Trophoblast cell (in vitro differentiated cells and primary cell): ENCODE data around the gene RNU1-3.
"Not testable (repeated sequence)": the region's sequence is repeated elsewhere in the genome, so short reads cannot be mapped to it uniquely, and the experiment has no call there.

Source experiments
- DNase-seq, 2 donors: peaks; one replicate each; pipeline ENCODE4 v3.0.0-alpha.2; 2016
- H2AFZ ChIP-seq: 2 replicates; pipeline ENCODE4 v1.6.1; 2013; ENCODE audit warnings: low read length, moderate library complexity, mild to moderate bottlenecking; ENCODE audit not compliant: insufficient read depth, poor library complexity
- H2AK5ac ChIP-seq: 2 replicates; pipeline ENCODE4 v1.6.1; 2013; ENCODE audit warnings: mild to moderate bottlenecking, low read length
- H2BK120ac ChIP-seq: 2 replicates; pipeline ENCODE4 v1.6.1; 2013; ENCODE audit warnings: low read length, mild to moderate bottlenecking, moderate library complexity; ENCODE audit not compliant: insufficient read depth, poor library complexity
- H2BK12ac ChIP-seq: 2 replicates; pipeline ENCODE4 v1.6.1; 2013; ENCODE audit warnings: mild to moderate bottlenecking, low read length, moderate library complexity
- H2BK5ac ChIP-seq: 2 replicates; pipeline ENCODE4 v1.6.1; 2013; ENCODE audit warnings: low read length, low read depth, moderate library complexity, mild to moderate bottlenecking; ENCODE audit not compliant: poor library complexity
- H3K14ac ChIP-seq: 2 replicates; pipeline ENCODE4 v1.6.1; 2013; ENCODE audit warnings: mild to moderate bottlenecking, low read length
- H3K18ac ChIP-seq: 2 replicates; pipeline ENCODE4 v1.6.1; 2013; ENCODE audit warnings: mild to moderate bottlenecking, low read length
- H3K23ac ChIP-seq: 2 replicates; pipeline ENCODE4 v1.6.1; 2013; ENCODE audit warnings: low read length
- H3K27ac ChIP-seq: 2 replicates; pipeline ENCODE4 v1.5.1; 2013; ENCODE audit warnings: low read depth, mild to moderate bottlenecking, inconsistent platforms, low read length, moderate library complexity
- H3K27me3 ChIP-seq: 2 replicates; pipeline ENCODE4 v1.6.1; 2013; ENCODE audit warnings: inconsistent platforms, mild to moderate bottlenecking, low read length, moderate library complexity; ENCODE audit not compliant: insufficient read depth
- H3K36me3 ChIP-seq, 2 experiments: 1 replicate in 1 of 2; 2 replicates in 1 of 2; pipeline ENCODE4 v1.6.1; 2013; ENCODE audit warnings: low read length in 2 of 2, mild to moderate bottlenecking in 2 of 2, moderate library complexity in 1 of 2; ENCODE audit not compliant: insufficient read depth in 2 of 2, control insufficient read depth in 1 of 2
- H3K4ac ChIP-seq: 2 replicates; pipeline ENCODE4 v1.6.1; 2013; ENCODE audit warnings: low read depth, mild to moderate bottlenecking, low read length, moderate library complexity
- H3K4me1 ChIP-seq, 2 experiments: 1 replicate in 1 of 2; 2 replicates in 1 of 2; pipeline ENCODE4 v1.6.1; 2013; ENCODE audit warnings: low read length in 2 of 2, mild to moderate bottlenecking in 2 of 2, moderate library complexity in 1 of 2; ENCODE audit not compliant: insufficient read depth in 2 of 2, control insufficient read depth in 1 of 2
- H3K4me2 ChIP-seq: 2 replicates; pipeline ENCODE4 v1.6.1; 2013; ENCODE audit warnings: inconsistent platforms, mild to moderate bottlenecking, low read length, moderate library complexity
- H3K4me3 ChIP-seq: 2 replicates; pipeline ENCODE4 v1.5.1; 2013; ENCODE audit warnings: mild to moderate bottlenecking, low read depth, low read length, inconsistent platforms
- H3K79me1 ChIP-seq: one replicate; pipeline ENCODE4 v1.6.1; 2013; ENCODE audit warnings: low read length
- H3K79me2 ChIP-seq: 2 replicates; pipeline ENCODE4 v1.6.1; 2013; ENCODE audit warnings: low read length, mild to moderate bottlenecking; ENCODE audit not compliant: control insufficient read depth, insufficient read depth, poor library complexity
- H3K9ac ChIP-seq: 2 replicates; pipeline ENCODE4 v1.6.1; 2013; ENCODE audit warnings: mild to moderate bottlenecking, low read length
- H3K9me3 ChIP-seq: 2 replicates; pipeline ENCODE4 v1.6.1; 2013; ENCODE audit warnings: low read depth, mild to moderate bottlenecking, control low read depth, inconsistent platforms, low read length; ENCODE audit not compliant: insufficient read depth
- H4K12ac ChIP-seq: 2 replicates; pipeline ENCODE4 v1.6.1; 2013; ENCODE audit warnings: low read depth, mild to moderate bottlenecking, low read length, moderate library complexity
- H4K8ac ChIP-seq: 2 replicates; pipeline ENCODE4 v1.6.1; 2013; ENCODE audit warnings: low read depth, mild to moderate bottlenecking, low read length, moderate library complexity
- H4K91ac ChIP-seq: one replicate; pipeline ENCODE4 v1.6.1; 2013; ENCODE audit warnings: low read depth, mild to moderate bottlenecking, low read length, moderate library complexity
- WGBS: extraction: QIAGEN DNeasy Blood & Tissue Kit; methylation state at CpG from one replicate; pipeline ENCODE4 v1.1.7; 2013; ENCODE audit warnings: missing lambda C conversion rate; ENCODE audit not compliant: insufficient read length, insufficient coverage; ENCODE audit errors: extremely low coverage; 5-methylcytosine and 5-hydroxymethylcytosine counted together

The RNU1-3 gene

DNA sequence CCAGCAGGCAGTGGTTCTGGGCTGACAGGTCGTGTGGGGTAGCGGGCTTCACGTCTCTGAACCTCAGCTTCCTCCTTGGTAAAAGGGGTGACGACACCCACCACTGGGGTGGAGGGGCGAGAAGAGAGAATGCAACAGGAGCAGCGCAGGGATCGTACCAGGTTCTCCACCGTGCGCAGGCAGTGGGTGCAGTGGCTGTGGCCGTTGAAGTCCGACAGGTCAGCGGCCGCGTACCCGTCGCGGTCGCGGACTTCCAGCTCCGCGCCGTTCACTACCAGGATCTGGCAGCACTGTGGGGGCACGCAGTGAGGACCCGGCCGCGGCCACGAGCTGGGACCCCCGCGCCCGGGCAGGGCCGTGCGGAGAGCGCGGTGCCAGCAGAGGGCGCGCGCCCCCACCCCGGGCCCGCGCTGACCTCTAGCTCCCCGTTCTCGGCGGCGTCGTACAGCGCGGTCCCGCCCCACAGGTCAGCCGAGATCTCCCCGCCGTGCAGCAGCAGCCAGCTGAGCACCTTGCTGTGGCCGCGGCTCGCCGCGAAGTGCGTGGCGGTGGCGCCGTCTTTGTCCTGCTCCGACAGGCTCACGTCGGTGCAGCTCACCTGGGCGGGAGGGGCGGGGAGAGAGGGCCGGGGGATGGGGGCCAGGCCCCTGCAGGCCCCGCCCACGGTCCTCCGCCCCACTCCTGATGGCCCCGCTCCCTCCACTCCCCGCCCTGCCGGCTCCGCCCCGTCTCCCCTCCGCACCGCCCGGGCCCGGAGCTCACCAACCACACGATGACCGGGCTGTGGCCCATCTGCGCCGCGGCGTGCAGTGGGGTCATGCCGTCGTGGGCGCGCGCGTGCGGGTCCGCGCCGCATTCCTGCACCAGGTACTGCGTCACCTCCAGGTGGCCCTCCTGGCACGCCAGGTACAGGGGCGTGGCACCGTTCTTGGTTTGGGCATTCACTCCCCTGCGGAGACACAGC is 40.7 kb upstream of the RNU1-3 start:
- H3K79me2 ChIP-seq, H3K27ac ChIP-seq: not testable (repeated sequence)

GRCh38 chr1:16706302-16706701 is 39.6 kb upstream of the RNU1-3 start:
- not testable (repeated sequence) for H2AK5ac ChIP-seq, H3K79me1 ChIP-seq, H4K12ac ChIP-seq, H2BK120ac ChIP-seq, H3K79me2 ChIP-seq, H3K4me1 ChIP-seq, H3K9ac ChIP-seq, H2AFZ ChIP-seq, H2BK5ac ChIP-seq, H4K91ac ChIP-seq, H3K36me3 ChIP-seq, DNase-seq, H3K23ac ChIP-seq, H2BK12ac ChIP-seq, H3K9me3 ChIP-seq, H3K4me2 ChIP-seq, H3K14ac ChIP-seq, H3K4ac ChIP-seq, H4K8ac ChIP-seq, H3K4me3 ChIP-seq, H3K27me3 ChIP-seq, H3K27ac ChIP-seq, H3K18ac ChIP-seq
- no CpG with 5 or more reads among the region's 6 CpGs for WGBS

More for the DNA sequence above, 40.7 kb upstream of the RNU1-3 start:
- H3K27me3 ChIP-seq, H3K23ac ChIP-seq, H4K8ac ChIP-seq, H3K4ac ChIP-seq, H4K91ac ChIP-seq, DNase-seq, H3K9me3 ChIP-seq, H3K79me1 ChIP-seq, H2BK120ac ChIP-seq, H3K9ac ChIP-seq, H3K14ac ChIP-seq, H2AK5ac ChIP-seq, H2BK5ac ChIP-seq, H2BK12ac ChIP-seq, H3K4me1 ChIP-seq, H3K36me3 ChIP-seq: not testable (repeated sequence)
- Histone ChIP-seq H3K4me2 (peak overlapping the region; percentile 65), H3K4me3 (peak overlapping the region; percentile 68), H4K12ac (peak overlapping the region; percentile 30), H2AFZ (peak overlapping the region; percentile 71), H3K18ac (peak overlapping the region; percentile 65)
- WGBS: no CpG with 5 or more reads among the region's 99 CpGs

DNA sequence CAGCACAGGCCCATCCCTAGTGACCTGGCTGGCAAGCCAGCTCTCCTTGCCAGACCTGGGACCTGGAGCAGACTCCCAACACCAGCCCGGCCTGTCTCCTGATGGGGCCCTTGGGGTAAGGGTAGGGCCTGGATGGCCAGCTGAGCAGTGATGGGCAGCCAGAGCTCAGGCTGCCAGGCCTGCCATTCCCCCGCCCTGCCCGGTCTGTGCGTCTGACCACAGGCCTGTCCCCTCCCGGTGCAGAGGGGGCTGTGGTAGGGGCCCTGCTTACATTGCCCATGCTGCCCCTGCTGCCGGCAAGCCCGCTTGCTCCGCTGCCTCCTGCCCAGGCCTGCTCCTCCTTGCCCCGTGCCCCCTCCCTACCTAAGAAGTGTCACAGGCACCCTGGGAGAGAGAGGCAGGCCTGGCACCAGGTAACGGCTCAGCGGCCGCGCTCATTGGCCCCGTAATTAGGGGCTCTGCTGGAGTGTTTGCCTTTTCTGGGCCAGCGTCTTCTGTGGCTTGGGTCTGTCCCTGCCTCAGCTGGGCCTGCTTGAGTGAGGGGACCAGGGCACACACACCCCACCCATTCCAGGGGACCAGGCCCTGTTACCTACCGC is 37.9 kb upstream of the RNU1-3 start:
- not testable (repeated sequence) for H3K79me2 ChIP-seq, H4K12ac ChIP-seq, H4K8ac ChIP-seq, H3K9ac ChIP-seq, H3K9me3 ChIP-seq, H3K27ac ChIP-seq, DNase-seq, H2BK5ac ChIP-seq, H3K4ac ChIP-seq, H3K79me1 ChIP-seq, H3K18ac ChIP-seq, H3K4me1 ChIP-seq, H3K23ac ChIP-seq, H2AFZ ChIP-seq, H3K14ac ChIP-seq, H2AK5ac ChIP-seq, H4K91ac ChIP-seq, H2BK12ac ChIP-seq, H3K4me3 ChIP-seq, H3K27me3 ChIP-seq, H3K4me2 ChIP-seq, H2BK120ac ChIP-seq, H3K36me3 ChIP-seq
- WGBS: no CpG with 5 or more reads among the region's 16 CpGs

DNA sequence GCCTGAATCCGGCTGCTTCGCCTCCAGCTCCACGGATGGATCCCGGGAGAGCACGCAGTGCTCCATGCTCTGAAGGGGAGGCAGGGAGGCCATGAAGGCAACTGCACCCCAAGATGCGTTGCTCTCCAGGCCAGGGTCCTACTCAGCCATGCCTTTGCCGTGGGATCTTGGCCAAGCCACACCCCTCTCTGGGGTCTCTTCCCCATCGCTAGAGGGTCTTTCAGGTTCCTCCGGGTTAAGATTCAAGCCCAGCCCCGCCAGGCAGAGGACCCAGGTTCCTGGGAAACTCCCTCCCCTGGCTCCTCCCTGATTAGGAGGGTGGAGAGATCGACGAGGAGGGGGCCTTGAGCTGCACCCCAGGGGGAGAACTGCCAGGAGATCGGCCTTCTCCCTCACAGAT is 37.3 kb upstream of the RNU1-3 start:
- H3K9ac ChIP-seq, H3K4ac ChIP-seq, H2BK120ac ChIP-seq, H3K79me2 ChIP-seq, H3K27me3 ChIP-seq, H3K14ac ChIP-seq, H3K4me2 ChIP-seq, H3K4me3 ChIP-seq, H3K79me1 ChIP-seq, H4K8ac ChIP-seq, H3K9me3 ChIP-seq, H3K23ac ChIP-seq, H2AK5ac ChIP-seq, H2BK5ac ChIP-seq, H3K4me1 ChIP-seq, H3K27ac ChIP-seq, H2BK12ac ChIP-seq, H2AFZ ChIP-seq, H3K18ac ChIP-seq, H3K36me3 ChIP-seq, H4K12ac ChIP-seq, DNase-seq, H4K91ac ChIP-seq: not testable (repeated sequence)
- WGBS: no CpG with 5 or more reads among the region's 13 CpGs
